ENCODE data around the gene UBA52. TPM values are rescaled to one million over a fixed set of nuclear protein-coding genes. Genes with fewer than 3 reads are reported as not detected.

The UBA52 gene
- total and polyA plus RNA-seq, 2 of the 8 experiments (the other 6 are each of a cell fraction or from before 2014, with no cell fraction given): 1,340 to 5,409 TPM

DNA sequence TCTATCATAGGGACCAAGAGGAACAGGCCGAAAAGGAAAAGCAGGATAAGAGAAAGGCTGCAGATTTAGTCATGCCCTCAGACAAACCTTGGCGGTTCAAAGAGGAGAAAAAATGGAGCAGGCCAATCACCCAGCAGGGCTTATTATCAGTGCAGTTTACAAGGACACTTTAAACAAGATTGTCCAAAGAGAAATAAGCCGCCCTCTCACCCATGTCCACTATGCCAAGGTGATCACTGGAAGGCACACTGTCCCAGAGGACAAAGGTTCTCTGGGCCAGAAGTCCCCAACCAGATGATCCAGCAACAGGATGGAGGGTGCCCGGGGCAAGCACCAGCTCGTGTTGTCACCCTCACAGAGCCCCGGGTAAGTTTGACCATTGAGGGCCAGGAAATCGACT, 8.7 kb downstream of the UBA52 start (continued):
- no peak for TF ChIP-seq BCL11A (IDR thresholded peaks at IDR 0.05; ENCODE audit: low read depth in 2 of 2, low read length in 2 of 2)
